OCI-LY7 (cell line): ENCODE results near the gene OR2V1. TPM values are rescaled to one million over a fixed set of nuclear protein-coding genes. Genes with fewer than 3 reads are reported as not detected.
"Not testable (repeated sequence)": the region's sequence is repeated elsewhere in the genome, so short reads cannot be mapped to it uniquely, and the experiment has no call there.

Source experiments
- Bru-seq: library from RNA; stranded (reverse); fragments of 400-500 nt; gene quantifications from one replicate; lab custom pipeline; 2021; lab: Mats Ljungman, UMichigan
- BruChase-seq, 2 experiments: library from RNA; stranded (reverse); fragments of 400-500 nt; gene quantifications; one replicate each; lab custom pipeline; 2021; lab: Mats Ljungman, UMichigan
- BruUV-seq: library from RNA; stranded (reverse); fragments of 400-500 nt; replicated peaks from 2 replicates; lab custom pipeline; 2021; lab: Mats Ljungman, UMichigan
- CTCF ChIA-PET: fragments of 300-600 bp; sonication (Branson Sonifier 250); formaldehyde crosslinking; loops from one replicate; lab custom pipeline; 2022; ENCODE audit warnings: antibody characterized with exemption; ENCODE audit not compliant: unreplicated experiment; lab: Charles Lee
- POLR2A ChIA-PET: fragments of 300-600 bp; sonication (Branson Sonifier 250); formaldehyde crosslinking; loops from one replicate; lab custom pipeline; 2022; ENCODE audit warnings: antibody characterized with exemption; lab: Charles Lee
- DNase-seq: peaks from one replicate; pipeline ENCODE4 v3.0.0-alpha.2; 2015; ENCODE audit warnings: low spot score
- H2AFZ ChIP-seq: fragments of 200-600 bp; sonication (generic), shearing (Covaris generic); 2 replicates; pipeline ENCODE4 v1.6.1; 2014; ENCODE audit warnings: mild to moderate bottlenecking, antibody characterized with exemption, low read length, moderate library complexity
- H3K27ac ChIP-seq: fragments of 200-600 bp; sonication (generic); 2 replicates; pipeline ENCODE4 v1.5.1; 2014; ENCODE audit warnings: mixed run types, low read depth, mild to moderate bottlenecking, moderate library complexity, low read length, inconsistent platforms; ENCODE audit not compliant: poor library complexity, severe bottlenecking
- H3K36me3 ChIP-seq: fragments of 200-600 bp; sonication (generic); 2 replicates; pipeline ENCODE4 v1.6.1; 2014; ENCODE audit warnings: mild to moderate bottlenecking, antibody characterized with exemption, low read length, moderate library complexity, mixed read lengths; ENCODE audit not compliant: insufficient read depth
- H3K4me1 ChIP-seq: fragments of 200-600 bp; sonication (generic); 2 replicates; pipeline ENCODE4 v1.5.1; 2014; ENCODE audit warnings: mild to moderate bottlenecking, low read length; ENCODE audit not compliant: insufficient read depth, poor library complexity, severe bottlenecking
- H3K4me2 ChIP-seq: fragments of 200-600 bp; sonication (generic); 2 replicates; pipeline ENCODE4 v1.6.1; 2014; ENCODE audit warnings: mild to moderate bottlenecking, low read length
- H3K4me3 ChIP-seq: fragments of 200-600 bp; sonication (generic); 2 replicates; pipeline ENCODE4 v1.5.1; 2014; ENCODE audit warnings: mild to moderate bottlenecking, low read depth, low read length; ENCODE audit not compliant: poor library complexity, severe bottlenecking
- H3K79me2 ChIP-seq: fragments of 200-600 bp; sonication (generic); 2 replicates; pipeline ENCODE4 v1.6.1; 2016; ENCODE audit warnings: low read depth, mild to moderate bottlenecking, low read length, moderate library complexity, mixed read lengths; ENCODE audit not compliant: insufficient read depth
- H3K9me2 ChIP-seq: fragments of 200-600 bp; sonication (generic); 2 replicates; pipeline ENCODE4 v1.6.1; 2016; ENCODE audit warnings: mild to moderate bottlenecking, low read length, mixed read lengths; ENCODE audit not compliant: insufficient read depth
- H3K9me3 ChIP-seq: fragments of 200-600 bp; sonication (generic); 2 replicates; pipeline ENCODE4 v1.6.1; 2014; ENCODE audit warnings: mild to moderate bottlenecking, mixed run types, low read length, mixed read lengths
- H4K20me1 ChIP-seq: fragments of 200-600 bp; sonication (generic); 2 replicates; pipeline ENCODE4 v1.6.1; 2014; ENCODE audit warnings: mild to moderate bottlenecking, antibody characterized with exemption, low read length, moderate library complexity, mixed read lengths; ENCODE audit not compliant: insufficient read depth
- EZH2phosphoT487 ChIP-seq: fragments of 200-600 bp; sonication (generic); IDR thresholded peaks from 2 replicates; pipeline ENCODE4 v1.6.1; 2018; ENCODE audit warnings: low read depth, borderline replicate concordance, mild to moderate bottlenecking, mixed run types, antibody characterized with exemption, low read length, moderate library complexity, mixed read lengths
- intact Hi-C: fragments of 100-400 bp; cut with micrococcal nuclease; formaldehyde crosslinking; loops from one replicate; pipeline ENCODE4 v1.10.0; 2022; ENCODE audit not compliant: unreplicated experiment
- long read RNA-seq: library from polyadenylated mRNA; stranded (forward); transcript quantifications from one replicate; pipeline ENCODE4 v2.0.0, GENCODE V29; 2022
- total RNA-seq, 2 experiments: library from RNA; depleted of rRNA in 1 of 2; stranded (reverse); fragments of >200 nt in 1 of 2; shearing (Covaris generic) in 1 of 2; gene quantifications; 2 replicates each; pipeline ENCODE4 v1.2.3, GENCODE V29; 2014 to 2022
- TF ChIP-seq, protein P1 (sequence below): fragments of 200-600 bp; sonication (generic); conservative IDR thresholded peaks from 2 replicates; pipeline ENCODE4 v1.5.1; 2014; ENCODE audit warnings: mild to moderate bottlenecking, antibody characterized with exemption, low read length, moderate library complexity, mixed read lengths

The OR2V1 gene, protein sequence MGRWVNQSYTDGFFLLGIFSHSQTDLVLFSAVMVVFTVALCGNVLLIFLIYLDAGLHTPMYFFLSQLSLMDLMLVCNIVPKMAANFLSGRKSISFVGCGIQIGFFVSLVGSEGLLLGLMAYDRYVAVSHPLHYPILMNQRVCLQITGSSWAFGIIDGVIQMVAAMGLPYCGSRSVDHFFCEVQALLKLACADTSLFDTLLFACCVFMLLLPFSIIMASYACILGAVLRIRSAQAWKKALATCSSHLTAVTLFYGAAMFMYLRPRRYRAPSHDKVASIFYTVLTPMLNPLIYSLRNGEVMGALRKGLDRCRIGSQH
- not detected in 2 replicates for total RNA-seq (2014; rRNA removed; shearing (Covaris generic))
- total RNA-seq (2022) = not detected in 2 replicates
- not detected for Bru-seq, nascent RNA
- BruChase-seq, experiment 1, labeled RNA remaining after a 6-hour chase = not detected
- not detected for BruChase-seq, experiment 2, labeled RNA remaining after a 2-hour chase
- long read RNA-seq = 0 reads

DNA sequence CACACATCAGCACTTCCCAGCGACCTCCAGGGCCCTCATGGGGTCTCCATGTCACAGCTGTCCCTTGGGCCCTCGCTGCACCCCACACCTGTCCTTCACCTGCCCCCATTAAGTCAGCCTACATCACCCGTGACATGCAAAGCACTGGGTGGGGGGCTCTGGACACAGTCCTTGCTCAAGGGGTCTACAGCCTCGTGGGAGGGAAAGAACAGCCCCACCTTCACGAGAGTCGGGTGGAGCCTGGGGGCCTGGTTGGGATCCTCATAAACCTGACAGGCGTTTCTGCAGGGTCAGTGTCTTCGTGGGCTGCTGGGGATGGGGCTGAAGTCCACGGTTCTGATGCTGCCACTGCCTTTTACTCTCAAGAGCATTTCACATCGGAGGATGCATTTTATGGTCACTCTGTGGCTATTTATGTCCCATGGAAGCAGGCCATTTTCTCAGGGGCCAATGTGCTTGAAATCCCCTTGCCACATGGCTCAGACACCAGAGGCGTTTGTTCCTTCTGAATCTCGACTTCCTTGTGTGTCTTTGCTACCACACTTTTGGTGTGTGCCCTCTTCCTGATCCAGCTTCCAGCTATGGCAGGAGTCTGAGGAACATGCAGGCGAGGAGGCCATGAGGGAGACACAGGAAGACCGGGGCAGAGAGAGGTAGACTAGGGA is at the start of gene OR2V1:
OR2V1 (minus strand) TSS at position 338 of the 665 bp plus-strand sequence. CDS start 5,865 bp downstream, outside the sequence.
- H3K9me3 ChIP-seq = 0 out of 2 replicates have a peak, but pooled peaks cover under 1% of the 10 kb centered on the region
- TF ChIP-seq, protein P1, sequence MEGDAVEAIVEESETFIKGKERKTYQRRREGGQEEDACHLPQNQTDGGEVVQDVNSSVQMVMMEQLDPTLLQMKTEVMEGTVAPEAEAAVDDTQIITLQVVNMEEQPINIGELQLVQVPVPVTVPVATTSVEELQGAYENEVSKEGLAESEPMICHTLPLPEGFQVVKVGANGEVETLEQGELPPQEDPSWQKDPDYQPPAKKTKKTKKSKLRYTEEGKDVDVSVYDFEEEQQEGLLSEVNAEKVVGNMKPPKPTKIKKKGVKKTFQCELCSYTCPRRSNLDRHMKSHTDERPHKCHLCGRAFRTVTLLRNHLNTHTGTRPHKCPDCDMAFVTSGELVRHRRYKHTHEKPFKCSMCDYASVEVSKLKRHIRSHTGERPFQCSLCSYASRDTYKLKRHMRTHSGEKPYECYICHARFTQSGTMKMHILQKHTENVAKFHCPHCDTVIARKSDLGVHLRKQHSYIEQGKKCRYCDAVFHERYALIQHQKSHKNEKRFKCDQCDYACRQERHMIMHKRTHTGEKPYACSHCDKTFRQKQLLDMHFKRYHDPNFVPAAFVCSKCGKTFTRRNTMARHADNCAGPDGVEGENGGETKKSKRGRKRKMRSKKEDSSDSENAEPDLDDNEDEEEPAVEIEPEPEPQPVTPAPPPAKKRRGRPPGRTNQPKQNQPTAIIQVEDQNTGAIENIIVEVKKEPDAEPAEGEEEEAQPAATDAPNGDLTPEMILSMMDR = no peak
- no peak for TF ChIP-seq EZH2phosphoT487
- H3K4me2 ChIP-seq = no peak within 1 kb of the TSS
- BruUV-seq = no TSS peak
- H3K9me2 ChIP-seq = no peaks in the 10 kb centered on the region
- H3K79me2 ChIP-seq = no peaks in the 10 kb centered on the region
- POLR2A ChIA-PET = no interaction called here
- no peaks in the 10 kb centered on the region for H3K4me1 ChIP-seq
- H2AFZ ChIP-seq = no peak within 1 kb of the TSS
- CTCF ChIA-PET = no interaction called here
- H3K36me3 ChIP-seq = no peaks in the 10 kb centered on the region
- H3K27ac ChIP-seq = no peak within 1 kb of the TSS
- DNase-seq = no peak
- no peaks in the 10 kb centered on the region for H4K20me1 ChIP-seq
- intact Hi-C loops = no loop called here
- no peak within 1 kb of the TSS for H3K4me3 ChIP-seq

DNA sequence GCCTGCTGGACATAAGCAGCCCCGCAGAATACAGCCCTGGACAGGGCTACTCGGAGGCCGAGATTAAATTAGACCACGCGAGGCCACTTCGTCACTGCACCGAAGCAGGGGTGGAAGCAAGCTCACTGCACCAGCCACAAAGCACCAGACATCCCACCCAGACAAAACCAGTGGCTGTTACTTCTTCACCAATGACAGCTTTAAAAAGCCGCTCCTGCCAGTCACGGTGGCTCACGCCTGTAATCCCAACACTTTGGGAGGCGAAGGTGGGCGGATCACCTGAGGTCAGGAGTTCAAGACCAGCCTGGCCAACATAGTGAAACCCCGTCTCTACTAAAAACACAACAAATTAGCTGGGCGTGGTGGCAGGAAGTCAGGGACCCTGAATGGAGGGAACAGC is 46.6 kb upstream of the OR2V1 start:
- CTCF ChIA-PET, H3K4me3 ChIP-seq, H3K9me2 ChIP-seq, H3K4me1 ChIP-seq, H3K27ac ChIP-seq, H3K9me3 ChIP-seq, H3K4me2 ChIP-seq, H3K79me2 ChIP-seq, H3K36me3 ChIP-seq, H2AFZ ChIP-seq, BruUV-seq, DNase-seq, intact Hi-C loops, H4K20me1 ChIP-seq: not testable (repeated sequence)
- POLR2A ChIA-PET = interaction anchor here (0.6 kb wide), 1 partner anchor 374 kb away, joined by 3 read pairs; no protein-coding TSS in a partner anchor

DNA sequence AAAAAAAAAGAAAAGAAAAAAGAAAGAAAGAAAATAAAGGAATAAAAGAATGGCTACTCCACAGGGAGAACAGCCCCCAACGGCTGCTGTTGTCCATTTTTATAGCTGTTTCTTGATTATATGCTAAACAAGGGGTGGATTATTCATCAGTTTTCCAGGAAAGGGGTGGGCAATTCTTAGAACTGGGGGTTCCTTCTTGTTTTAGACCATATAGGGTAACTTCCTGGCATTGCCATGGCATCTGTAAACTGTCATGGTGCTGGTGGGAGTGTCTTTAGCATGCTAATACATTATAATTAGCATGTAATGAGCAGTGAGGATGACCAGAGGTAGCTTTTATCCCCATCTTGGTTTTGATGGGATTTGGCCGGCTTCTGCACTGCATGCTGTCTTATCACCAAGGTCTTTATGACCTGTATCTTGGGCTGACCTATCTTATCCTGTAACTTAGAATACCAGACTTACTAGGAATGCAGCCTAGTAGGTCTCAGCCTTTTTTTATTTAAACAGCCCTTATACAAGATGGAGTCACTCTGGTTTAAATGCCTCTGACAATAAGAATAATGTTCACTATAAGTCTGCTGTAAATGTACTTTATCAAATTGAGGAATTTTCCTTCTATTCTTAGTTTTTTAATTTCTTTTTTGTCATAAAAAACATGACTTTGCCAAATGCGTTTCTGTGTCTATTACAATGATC is 45.4 kb upstream of the OR2V1 start:
- intact Hi-C loops = no loop called here
- Histone ChIP-seq H3K9me2 (no peaks in the 10 kb centered on the region), H3K4me2 (no peak overlapping the region), H2AFZ (no peak overlapping the region), H4K20me1 (no peaks in the 10 kb centered on the region), H3K79me2 (peaks cover 8% of the 10 kb centered on the region; the same call in 1 of the 2 replicates), H3K36me3 (no peaks in the 10 kb centered on the region), H3K4me3 (no peak overlapping the region), H3K27ac (no peak overlapping the region), H3K4me1 (peaks cover 12% of the 10 kb centered on the region), H3K9me3 (no peaks in the 10 kb centered on the region)
- BruUV-seq = no TSS peak
- DNase-seq = no peak
- TF ChIP-seq EZH2phosphoT487 = no peak
- TF ChIP-seq, protein P1 = no peak
- ChIA-PET POLR2A (interaction anchor here (0.8 kb wide), 1 partner anchor 8 kb away, joined by 3 read pairs; no protein-coding TSS in a partner anchor), CTCF (no interaction called here)
